OCI-LY1 (cell line): ENCODE data around the gene SEZ6.

Experiments used
- H2AFZ ChIP-seq: fragments of 200-600 bp; sonication (generic), shearing (Covaris generic); 2 replicates; pipeline ENCODE4 v1.6.0; 2014; ENCODE audit warnings: antibody characterized with exemption, mild to moderate bottlenecking, low read length
- H3F3A ChIP-seq: fragments of 200-600 bp; sonication (generic), shearing (Covaris generic); 2 replicates; pipeline ENCODE4 v1.6.0; 2014; ENCODE audit warnings: mild to moderate bottlenecking, antibody characterized with exemption, low read length, moderate library complexity; ENCODE audit not compliant: insufficient read depth
- H3K27ac ChIP-seq: fragments of 200-600 bp; sonication (generic); 2 replicates; pipeline ENCODE4 v1.5.1; 2014; ENCODE audit warnings: low read length, mixed run types, mild to moderate bottlenecking, low read depth; ENCODE audit not compliant: poor library complexity, severe bottlenecking
- H3K27me3 ChIP-seq: fragments of 200-600 bp; sonication (generic); 2 replicates; pipeline ENCODE4 v1.6.0; 2014; ENCODE audit warnings: antibody characterized with exemption, mild to moderate bottlenecking, low read length, moderate library complexity; ENCODE audit not compliant: insufficient read depth
- H3K36me3 ChIP-seq: fragments of 200-600 bp; sonication (generic); 2 replicates; pipeline ENCODE4 v1.6.1; 2014; ENCODE audit warnings: mild to moderate bottlenecking, antibody characterized with exemption, low read length, moderate library complexity, mixed read lengths; ENCODE audit not compliant: insufficient read depth
- H3K4me1 ChIP-seq: fragments of 200-600 bp; sonication (generic); 2 replicates; pipeline ENCODE4 v1.5.1; 2014; ENCODE audit warnings: mild to moderate bottlenecking, low read length, moderate library complexity; ENCODE audit not compliant: insufficient read depth, severe bottlenecking
- H3K4me2 ChIP-seq: fragments of 200-600 bp; sonication (generic), shearing (Covaris generic); 2 replicates; pipeline ENCODE4 v1.6.1; 2014; ENCODE audit warnings: low read length
- H3K4me3 ChIP-seq: fragments of 200-600 bp; sonication (generic); 2 replicates; pipeline ENCODE4 v1.5.1; 2014; ENCODE audit warnings: low read length, low read depth, mild to moderate bottlenecking, mixed read lengths; ENCODE audit not compliant: poor library complexity, severe bottlenecking
- H3K79me2 ChIP-seq: fragments of 200-600 bp; shearing (Covaris generic); 2 replicates; pipeline ENCODE4 v1.6.1; 2016; ENCODE audit warnings: mixed run types, low read length, mixed read lengths; ENCODE audit not compliant: insufficient read depth
- H3K9ac ChIP-seq: fragments of 200-600 bp; sonication (generic), shearing (Covaris generic); 2 replicates; pipeline ENCODE4 v1.6.1; 2014; ENCODE audit warnings: mild to moderate bottlenecking, low read length, mixed read lengths
- H3K9me2 ChIP-seq: fragments of 200-600 bp; sonication (generic), shearing (Covaris generic); 2 replicates; pipeline ENCODE4 v1.6.1; 2014; ENCODE audit warnings: low read depth, mild to moderate bottlenecking, low read length, mixed read lengths
- H3K9me3 ChIP-seq: fragments of 200-600 bp; shearing (Covaris generic); 2 replicates; pipeline ENCODE4 v1.6.1; 2014; ENCODE audit warnings: low read length, mixed read lengths
- H4K20me1 ChIP-seq: fragments of 200-600 bp; sonication (generic), shearing (Covaris generic); 2 replicates; pipeline ENCODE4 v1.6.0; 2016; ENCODE audit warnings: mild to moderate bottlenecking, low read length; ENCODE audit not compliant: insufficient read depth
- EZH2 ChIP-seq: fragments of 200-600 bp; sonication (generic), shearing (Covaris generic); IDR thresholded peaks from 2 replicates; pipeline ENCODE4 v1.8.0; 2017; ENCODE audit warnings: borderline replicate concordance, mixed run types, mild to moderate bottlenecking, antibody characterized with exemption, low read length, moderate library complexity, mixed read lengths
- TF ChIP-seq, protein P1 (sequence below): fragments of 200-600 bp; sonication (generic), shearing (Covaris generic); IDR thresholded peaks from 2 replicates; pipeline ENCODE4 v1.5.1; 2017; ENCODE audit warnings: mild to moderate bottlenecking, antibody characterized with exemption, low read length, moderate library complexity, mixed read lengths

Gene SEZ6

DNA sequence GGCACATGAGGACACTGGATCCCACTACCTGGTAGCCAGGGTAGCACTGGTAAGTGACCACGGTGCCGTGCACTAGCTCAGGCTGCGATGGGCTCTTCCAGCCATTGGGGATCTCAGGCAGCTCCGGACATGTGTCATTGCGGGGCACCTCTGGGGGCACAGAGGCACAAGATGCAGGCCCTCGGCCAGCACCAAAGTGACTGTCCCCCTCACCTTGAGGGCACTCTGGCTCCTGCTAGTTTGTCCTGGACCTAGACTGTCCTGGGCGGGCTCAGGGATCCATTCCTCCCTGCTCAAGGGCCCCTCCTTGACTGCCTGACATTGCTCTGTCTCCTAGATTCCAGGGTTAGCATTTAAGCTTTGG, 47.9 kb downstream of the SEZ6 start:
- H3K4me2 ChIP-seq: no peak overlapping the region
- H3K27ac ChIP-seq: no peak overlapping the region
- no peaks in the 10 kb centered on the region for H3K9me2 ChIP-seq
- H3K27me3 ChIP-seq: peaks cover 5% of the 10 kb centered on the region; the same call in 1 of the 2 replicates
- TF ChIP-seq EZH2: no peak
- TF ChIP-seq, protein P1, sequence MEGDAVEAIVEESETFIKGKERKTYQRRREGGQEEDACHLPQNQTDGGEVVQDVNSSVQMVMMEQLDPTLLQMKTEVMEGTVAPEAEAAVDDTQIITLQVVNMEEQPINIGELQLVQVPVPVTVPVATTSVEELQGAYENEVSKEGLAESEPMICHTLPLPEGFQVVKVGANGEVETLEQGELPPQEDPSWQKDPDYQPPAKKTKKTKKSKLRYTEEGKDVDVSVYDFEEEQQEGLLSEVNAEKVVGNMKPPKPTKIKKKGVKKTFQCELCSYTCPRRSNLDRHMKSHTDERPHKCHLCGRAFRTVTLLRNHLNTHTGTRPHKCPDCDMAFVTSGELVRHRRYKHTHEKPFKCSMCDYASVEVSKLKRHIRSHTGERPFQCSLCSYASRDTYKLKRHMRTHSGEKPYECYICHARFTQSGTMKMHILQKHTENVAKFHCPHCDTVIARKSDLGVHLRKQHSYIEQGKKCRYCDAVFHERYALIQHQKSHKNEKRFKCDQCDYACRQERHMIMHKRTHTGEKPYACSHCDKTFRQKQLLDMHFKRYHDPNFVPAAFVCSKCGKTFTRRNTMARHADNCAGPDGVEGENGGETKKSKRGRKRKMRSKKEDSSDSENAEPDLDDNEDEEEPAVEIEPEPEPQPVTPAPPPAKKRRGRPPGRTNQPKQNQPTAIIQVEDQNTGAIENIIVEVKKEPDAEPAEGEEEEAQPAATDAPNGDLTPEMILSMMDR: no peak
- H3K79me2 ChIP-seq: no peaks in the 10 kb centered on the region
- no peaks in the 10 kb centered on the region for H4K20me1 ChIP-seq
- H3K4me3 ChIP-seq: no peak overlapping the region
- no peaks in the 10 kb centered on the region for H3K36me3 ChIP-seq
- no peaks in the 10 kb centered on the region for H3F3A ChIP-seq
- H3K4me1 ChIP-seq: peaks cover 5% of the 10 kb centered on the region
- no peaks in the 10 kb centered on the region for H3K9me3 ChIP-seq
- no peak overlapping the region for H2AFZ ChIP-seq
- H3K9ac ChIP-seq: no peak overlapping the region

DNA sequence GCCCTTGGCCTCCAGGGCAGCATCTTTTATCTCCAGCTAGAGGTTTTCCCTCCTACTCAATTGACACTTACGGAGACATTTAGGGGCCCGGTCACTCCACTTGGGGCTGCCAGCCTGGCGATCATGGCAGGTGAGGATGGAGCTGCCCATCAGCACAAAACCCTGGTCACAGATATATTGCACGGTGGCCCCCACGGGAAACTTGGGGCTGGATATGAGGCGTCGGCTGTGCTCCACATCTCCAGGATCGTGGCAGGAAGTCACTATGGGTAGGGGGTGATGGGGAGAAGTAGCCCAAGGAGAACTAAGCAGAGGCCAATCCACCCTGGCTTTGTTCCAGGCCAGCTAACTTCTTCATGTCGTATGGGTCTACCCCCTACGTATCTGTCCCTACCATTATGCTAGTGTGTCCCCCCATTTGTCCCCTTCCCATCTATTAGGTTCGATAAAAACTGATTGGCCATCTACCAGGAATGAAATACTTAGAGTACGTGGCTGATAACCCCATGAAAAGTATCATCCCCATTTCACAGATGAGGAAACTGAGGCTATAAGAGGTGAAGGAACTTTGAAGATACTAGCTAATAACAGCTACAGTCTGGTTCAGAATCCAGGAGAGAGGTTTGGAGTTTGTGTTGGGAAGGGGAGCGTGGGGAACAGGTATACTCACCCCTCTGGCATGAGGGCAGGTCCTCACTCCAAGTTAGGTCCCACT, 48.4 kb downstream of the SEZ6 start:
- no peaks in the 10 kb centered on the region for H3K79me2 ChIP-seq
- TF ChIP-seq EZH2: no peak
- H3K9me3 ChIP-seq: no peaks in the 10 kb centered on the region
- no peaks in the 10 kb centered on the region for H4K20me1 ChIP-seq
- H3K9ac ChIP-seq: no peak overlapping the region
- no peak overlapping the region for H3K27ac ChIP-seq
- H3K4me2 ChIP-seq: no peak overlapping the region
- H3K4me3 ChIP-seq: no peak overlapping the region
- H3K9me2 ChIP-seq: no peaks in the 10 kb centered on the region
- peaks cover 5% of the 10 kb centered on the region; the same call in 1 of the 2 replicates for H3K27me3 ChIP-seq
- peaks cover 10% of the 10 kb centered on the region for H3K4me1 ChIP-seq
- H3F3A ChIP-seq: no peaks in the 10 kb centered on the region
- no peaks in the 10 kb centered on the region for H3K36me3 ChIP-seq
- H2AFZ ChIP-seq: no peak overlapping the region

DNA sequence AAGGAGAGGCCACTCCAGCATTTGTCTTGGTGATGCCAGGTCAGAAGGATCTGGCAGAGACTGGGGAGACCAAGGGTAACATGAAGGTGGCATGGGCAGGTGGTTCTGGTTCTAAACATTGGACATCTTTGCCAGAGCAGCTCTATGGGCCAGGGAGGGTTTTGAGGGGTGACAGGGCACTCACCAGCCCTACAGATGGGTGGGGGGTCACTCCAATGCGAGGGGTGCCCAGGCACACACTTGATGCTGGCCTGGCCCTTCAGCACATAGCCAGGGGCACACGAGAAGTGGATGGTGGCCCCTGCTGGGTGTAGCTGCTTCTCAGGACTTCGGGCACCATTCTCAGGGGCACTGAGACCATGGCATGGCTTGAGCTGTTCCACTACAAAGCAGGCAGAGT, 49.0 kb downstream of the SEZ6 start:
- H3K4me2 ChIP-seq: no peak overlapping the region
- H4K20me1 ChIP-seq: no peaks in the 10 kb centered on the region
- no peaks in the 10 kb centered on the region for H3K9me3 ChIP-seq
- H3K4me1 ChIP-seq: peaks cover 10% of the 10 kb centered on the region
- TF ChIP-seq, protein P1: no peak
- no peak for TF ChIP-seq EZH2
- no peak overlapping the region for H2AFZ ChIP-seq
- H3K79me2 ChIP-seq: no peaks in the 10 kb centered on the region
- H3K4me3 ChIP-seq: no peak overlapping the region
- H3K9ac ChIP-seq: no peak overlapping the region
- no peaks in the 10 kb centered on the region for H3F3A ChIP-seq
- H3K36me3 ChIP-seq: no peaks in the 10 kb centered on the region
- no peak overlapping the region for H3K27ac ChIP-seq
- H3K9me2 ChIP-seq: no peaks in the 10 kb centered on the region
- H3K27me3 ChIP-seq: peaks cover 5% of the 10 kb centered on the region; the same call in 1 of the 2 replicates

DNA sequence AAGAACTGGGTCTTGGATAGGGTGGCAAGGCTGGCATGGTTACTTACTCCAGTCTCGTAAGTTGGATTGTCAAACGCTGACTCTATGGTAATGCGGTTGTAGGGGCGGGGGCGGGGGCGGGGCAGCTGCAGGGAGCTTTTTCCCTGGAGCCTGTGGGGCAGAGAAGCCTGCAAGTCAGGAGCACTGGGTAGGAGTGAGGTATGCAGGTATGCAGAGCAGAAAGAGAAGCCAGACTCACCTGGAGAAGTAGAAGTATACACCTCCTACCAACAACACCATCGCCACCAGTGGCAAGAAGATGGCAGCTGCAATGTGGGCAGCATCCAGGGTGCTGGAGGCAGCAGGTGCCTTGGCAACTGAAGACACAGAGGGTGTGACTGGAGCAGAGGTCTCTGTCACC, 49.7 kb downstream of the SEZ6 start:
- peaks cover 10% of the 10 kb centered on the region for H3K4me1 ChIP-seq
- no peak overlapping the region for H3K27ac ChIP-seq
- TF ChIP-seq, protein P1: no peak
- no peak for TF ChIP-seq EZH2
- H4K20me1 ChIP-seq: no peaks in the 10 kb centered on the region
- no peaks in the 10 kb centered on the region for H3K36me3 ChIP-seq
- no peaks in the 10 kb centered on the region for H3F3A ChIP-seq
- H2AFZ ChIP-seq: no peak overlapping the region
- no peak overlapping the region for H3K4me3 ChIP-seq
- no peaks in the 10 kb centered on the region for H3K9me2 ChIP-seq
- no peak overlapping the region for H3K9ac ChIP-seq
- no peaks in the 10 kb centered on the region for H3K79me2 ChIP-seq
- no peaks in the 10 kb centered on the region for H3K9me3 ChIP-seq
- H3K4me2 ChIP-seq: no peak overlapping the region
- H3K27me3 ChIP-seq: no peaks in the 10 kb centered on the region
